ENCODE measurements around the gene INTS7. TPM values are rescaled to one million over a fixed set of nuclear protein-coding genes. Genes with fewer than 3 reads are reported as not detected.

Gene INTS7
- total and polyA plus RNA-seq, 10 donors: 5.4 to 16.5 (median 12.3) TPM

DNA sequence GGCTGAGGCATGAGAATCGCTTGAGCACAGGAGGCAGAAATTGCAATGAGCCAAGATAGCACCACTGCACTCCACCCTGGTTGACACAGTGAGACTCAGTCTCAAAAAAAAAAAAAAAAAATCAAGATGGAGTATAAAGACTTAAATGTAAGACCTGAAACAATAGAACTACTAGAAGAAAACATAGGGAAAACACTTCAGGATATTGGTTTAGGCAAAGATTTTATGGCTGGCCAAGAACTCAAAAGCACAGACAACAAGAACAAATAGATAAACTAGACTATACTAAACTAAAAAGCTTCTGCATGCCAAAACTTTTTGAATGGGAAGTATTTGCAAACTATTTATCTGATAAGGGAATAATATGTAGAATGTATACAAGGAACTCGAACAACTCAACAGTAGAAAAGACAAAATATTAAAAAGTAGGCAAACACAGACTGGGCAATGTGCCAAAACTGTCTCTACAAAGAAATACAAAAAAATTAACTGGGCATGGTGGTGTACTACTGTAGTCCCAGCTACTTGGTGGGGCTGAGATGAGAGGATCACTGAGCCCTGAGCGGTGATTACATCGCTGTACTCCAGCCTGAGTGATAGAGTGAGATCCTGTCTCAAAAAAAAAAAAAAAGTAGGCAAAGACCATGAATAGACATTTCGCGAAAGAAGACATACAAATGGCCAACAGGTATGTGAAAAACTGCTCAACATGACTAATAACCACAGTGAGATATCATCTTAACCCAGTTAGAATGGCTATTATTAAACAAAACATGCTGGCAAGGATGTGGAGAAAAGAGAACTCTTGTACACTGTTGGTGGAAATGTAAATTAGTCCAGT, 25.5 kb upstream of the INTS7 start:
- DNase-seq: no peak
- TF ChIP-seq POLR2A (IDR thresholded peaks at IDR 0.05) (no peak), POLR2AphosphoS5 (IDR thresholded peaks at IDR 0.05) (no peak), CTCF (IDR thresholded peaks at IDR 0.05 in 8 of 11, conservative IDR thresholded peaks at IDR 0.05 in 3 of 11) (no peak)
- Histone ChIP-seq H3K4me3 (no peak overlapping the region), H3K4me1 (no peaks in the 10 kb centered on the region), H3K27ac (no peak overlapping the region), H3K27me3 (replicated peaks in 1 of 7) (no peaks in the 10 kb centered on the region), H3K36me3 (peaks cover 0 to 5% (median 0%) of the 10 kb centered on the region in 6 donors), H3K9me3 (peaks cover 0 to 26% (median 21%) of the 10 kb centered on the region in 8 donors)
- WGBS, 5 donors: 80 to 88% (median 81%) methylated on average over 6 of the region's 6 CpGs
- intact Hi-C loops (cut with DNase I; ENCODE audit: low total_unique reads): loop anchor here (5.0 kb wide), 1 partner anchor 306 kb away; no protein-coding TSS in a partner anchor

DNA sequence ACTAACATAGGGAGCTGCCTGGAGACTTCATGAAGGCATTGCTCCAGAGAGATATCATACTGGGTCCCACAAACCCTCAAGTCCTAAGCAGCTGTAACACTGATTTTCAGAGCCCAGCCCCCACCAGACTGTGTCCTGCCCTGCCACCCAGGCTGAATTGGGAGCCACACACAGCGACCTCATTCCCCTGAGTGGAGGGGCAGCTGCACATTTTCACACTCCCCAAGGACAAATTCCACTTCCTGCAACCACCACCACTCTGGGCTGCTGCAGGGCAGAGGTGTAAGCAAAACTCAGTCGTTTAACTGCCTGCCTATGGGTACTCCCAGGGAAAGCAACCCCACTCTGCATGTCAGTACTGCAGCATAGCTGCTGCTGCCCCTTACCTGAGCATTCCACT, 20.0 kb upstream of the INTS7 start:
- intact Hi-C loops (cut with DNase I; ENCODE audit: low total_unique reads): no loop called here
- H3K4me1 ChIP-seq: no peaks in the 10 kb centered on the region
- no peak overlapping the region for H3K27ac ChIP-seq
- DNase-seq: no peak
- no peak overlapping the region for H3K4me3 ChIP-seq
- 54 to 82% (median 71%) methylated on average over 2 of the region's 2 CpGs for WGBS, 5 donors
- peaks cover 0 to 18% (median 0%) of the 10 kb centered on the region in 6 donors for H3K36me3 ChIP-seq
- no peaks in the 10 kb centered on the region for H3K27me3 ChIP-seq (replicated peaks in 1 of 7)
- H3K9me3 ChIP-seq: peaks cover 0 to 27% (median 22%) of the 10 kb centered on the region in 8 donors
- TF ChIP-seq POLR2A (IDR thresholded peaks at IDR 0.05): no peak
- TF ChIP-seq CTCF (IDR thresholded peaks at IDR 0.05 in 8 of 11, conservative IDR thresholded peaks at IDR 0.05 in 3 of 11): no peak

DNA sequence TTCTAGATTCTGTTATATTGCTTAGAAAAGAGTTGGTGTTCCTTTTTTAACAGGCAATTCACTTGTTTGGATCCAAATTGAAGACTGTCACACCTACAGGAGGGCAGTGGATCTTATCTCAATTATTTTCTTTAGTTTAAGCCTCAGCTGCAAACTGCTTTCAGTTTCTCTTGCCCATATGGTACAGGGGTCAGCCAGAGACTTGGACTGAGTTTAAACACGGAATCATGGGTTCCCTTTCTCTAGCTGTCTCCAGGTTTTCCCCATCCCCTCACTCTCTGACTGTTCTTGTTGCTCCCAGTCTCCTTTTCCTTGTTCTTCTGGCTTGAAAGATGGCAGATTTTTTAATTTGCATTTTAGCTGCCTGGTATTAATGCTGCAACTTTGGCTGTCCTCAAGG, 18.6 kb upstream of the INTS7 start:
- intact Hi-C loops (cut with DNase I; ENCODE audit: low total_unique reads): no loop called here
- H3K27ac ChIP-seq: no peak overlapping the region
- DNase-seq: no peak
- 31 to 82% (median 72%) methylated on average over 1 of the region's 1 CpG for WGBS, 5 donors
- peaks cover 0 to 27% (median 22%) of the 10 kb centered on the region in 8 donors for H3K9me3 ChIP-seq
- no peak overlapping the region for H3K4me3 ChIP-seq
- no peak for TF ChIP-seq POLR2AphosphoS5 (IDR thresholded peaks at IDR 0.05)
- TF ChIP-seq POLR2A (IDR thresholded peaks at IDR 0.05): no peak
- peaks cover 0 to 18% (median 0%) of the 10 kb centered on the region in 6 donors for H3K36me3 ChIP-seq
- H3K4me1 ChIP-seq: no peaks in the 10 kb centered on the region
- no peaks in the 10 kb centered on the region for H3K27me3 ChIP-seq (replicated peaks in 1 of 7)

- TF ChIP-seq CTCF (IDR thresholded peaks at IDR 0.05 in 8 of 11, conservative IDR thresholded peaks at IDR 0.05 in 3 of 11): no peak
- TF ChIP-seq POLR2A (IDR thresholded peaks at IDR 0.05): no peak
- TF ChIP-seq POLR2AphosphoS5 (IDR thresholded peaks at IDR 0.05): no peak
- Histone ChIP-seq H3K27me3 (replicated peaks in 1 of 7) (no peaks in the 10 kb centered on the region), H3K27ac (no peak overlapping the region), H3K9me3 (no peaks in the 10 kb centered on the region), H3K36me3 (peaks cover 0 to 3% (median 0%) of the 10 kb centered on the region in 6 donors), H3K4me3 (no peak overlapping the region), H3K4me1 (no peaks in the 10 kb centered on the region)
- no peak for DNase-seq
- WGBS, 5 donors: 94 to 100% (median 96%) methylated on average over 2 of the region's 2 CpGs
- intact Hi-C loops (cut with DNase I; ENCODE audit: low total_unique reads): no loop called here
Measured at GRCh38 chr1:212045981-212046380, 10.6 kb upstream of the INTS7 start.
